HepG2 (cell line): ENCODE measurements around the gene SERP1. TPM values are rescaled to one million over a fixed set of nuclear protein-coding genes. Genes with fewer than 3 reads are reported as not detected.

ENCODE experiments used
- CBX2 ChIP-seq, 2 experiments: fragments of 200-600 bp in 1 of 2; sonication (generic); formaldehyde crosslinking in 1 of 2; IDR thresholded peaks; 2 replicates each; pipeline versions ENCODE4 v1.7.0 to v1.8.1; 2018 to 2022; ENCODE audit warnings: low read depth in 2 of 2, low read length in 1 of 2, mild to moderate bottlenecking in 1 of 2, missing genetic modification reagents in 1 of 2
- ELF1 ChIP-seq: sonication (generic); formaldehyde crosslinking; IDR thresholded peaks from 2 replicates; pipeline ENCODE4 v1.4.0; 2020; ENCODE audit warnings: missing genetic modification reagents
- HOXA9 ChIP-seq: sonication (generic); formaldehyde crosslinking; IDR thresholded peaks from 2 replicates; pipeline ENCODE4 v1.8.1; 2022; ENCODE audit warnings: missing genetic modification reagents, mild to moderate bottlenecking, moderate library complexity, borderline replicate concordance
- IKZF1 ChIP-seq: fragments of 450-650 bp; IDR thresholded peaks from 2 replicates; pipeline ENCODE4 v1.7.1; 2016
- IRX3 ChIP-seq: sonication (generic); formaldehyde crosslinking; IDR thresholded peaks from 2 replicates; pipeline ENCODE4 v1.8.1; 2023; ENCODE audit warnings: mild to moderate bottlenecking, low read depth, missing genetic modification reagents, borderline replicate concordance
- NCOA2 ChIP-seq: sonication (generic); formaldehyde crosslinking; IDR thresholded peaks from 2 replicates; pipeline ENCODE4 v1.8.0; 2022; ENCODE audit warnings: inconsistent platforms
- RNF2 ChIP-seq: fragments of 450-650 bp; conservative IDR thresholded peaks from 2 replicates; pipeline ENCODE4 v1.6.1; 2016; ENCODE audit warnings: low read depth
- RXRA ChIP-seq: sonication (generic); formaldehyde crosslinking; IDR thresholded peaks from 2 replicates; pipeline ENCODE4 v1.5.1; 2020; ENCODE audit warnings: missing genetic modification reagents
- TAF15 ChIP-seq: fragments of 200-400 bp; formaldehyde crosslinking; IDR thresholded peaks from one replicate; pipeline ENCODE4 v1.6.1; 2018; ENCODE audit warnings: mild to moderate bottlenecking, low read depth, low read length; ENCODE audit not compliant: poor library complexity, severe bottlenecking
- ZFP62 ChIP-seq: sonication (generic); formaldehyde crosslinking; IDR thresholded peaks from 2 replicates; pipeline ENCODE4 v1.4.0; 2020; ENCODE audit warnings: missing genetic modification reagents
- ZNF652 ChIP-seq: IDR thresholded peaks from 2 replicates; pipeline ENCODE4 v1.6.1; 2016; ENCODE audit warnings: low read depth, borderline replicate concordance
- polyA plus RNA-seq, 8 experiments: library from polyadenylated mRNA; depleted of rRNA in 3 of 8; stranded (reverse) in 7 of 8; unstranded in 1 of 8; fragments of >200 nt; fragmentation: Illumina TruSeq in 4 of 8; extraction: Trizol in 4 of 8; gene quantifications; 2 replicates each; pipeline versions ENCODE4 v1.2.1 to v1.2.3, GENCODE V29; 2011 to 2016; ENCODE audit warnings: low read depth in 4 of 8, missing spikeins in 1 of 8, mixed read lengths in 1 of 8; ENCODE audit not compliant: insufficient read depth in 1 of 8
- total RNA-seq, 5 experiments: library from RNA; depleted of rRNA; stranded (reverse); fragments of >200 nt; fragmentation: Illumina TruSeq; extraction: Trizol; gene quantifications; 2 replicates each; pipeline ENCODE4 v1.2.3, GENCODE V29; 2016; ENCODE audit warnings: low read depth in 1 of 5
- TF ChIP-seq, protein P1 (sequence below): IDR thresholded peaks from 2 replicates; pipeline ENCODE4 v1.6.1; 2012; ENCODE audit warnings: low read length, improper control_type of control experiment
- TF ChIP-seq, protein P2 (sequence below): sonication (generic); formaldehyde crosslinking; IDR thresholded peaks from 2 replicates; pipeline ENCODE4 v1.5.1; 2020; ENCODE audit warnings: mild to moderate bottlenecking, missing genetic modification reagents
- TF ChIP-seq, protein P3 (sequence below): IDR thresholded peaks from 2 replicates; pipeline ENCODE4 v1.6.1; 2016
- TF ChIP-seq, protein P4 (sequence below): IDR thresholded peaks from 2 replicates; pipeline ENCODE4 v1.6.1; 2018; ENCODE audit warnings: missing genetic modification reagents, mild to moderate bottlenecking, missing compliant biosample characterization
- TF ChIP-seq, protein P5 (sequence below): sonication (generic); formaldehyde crosslinking; IDR thresholded peaks from 2 replicates; pipeline ENCODE4 v1.4.0; 2020; ENCODE audit warnings: missing genetic modification reagents
- TF ChIP-seq, protein P6 (sequence below): sonication (generic); formaldehyde crosslinking; IDR thresholded peaks from 2 replicates; pipeline ENCODE4 v1.8.0; 2023; ENCODE audit warnings: mild to moderate bottlenecking, missing genetic modification reagents

SERP1 gene
- total and polyA plus RNA-seq, 2 of the 13 experiments (the other 11 are each of a cell fraction or from before 2014, with no cell fraction given): 61.2 to 95.0 TPM

DNA sequence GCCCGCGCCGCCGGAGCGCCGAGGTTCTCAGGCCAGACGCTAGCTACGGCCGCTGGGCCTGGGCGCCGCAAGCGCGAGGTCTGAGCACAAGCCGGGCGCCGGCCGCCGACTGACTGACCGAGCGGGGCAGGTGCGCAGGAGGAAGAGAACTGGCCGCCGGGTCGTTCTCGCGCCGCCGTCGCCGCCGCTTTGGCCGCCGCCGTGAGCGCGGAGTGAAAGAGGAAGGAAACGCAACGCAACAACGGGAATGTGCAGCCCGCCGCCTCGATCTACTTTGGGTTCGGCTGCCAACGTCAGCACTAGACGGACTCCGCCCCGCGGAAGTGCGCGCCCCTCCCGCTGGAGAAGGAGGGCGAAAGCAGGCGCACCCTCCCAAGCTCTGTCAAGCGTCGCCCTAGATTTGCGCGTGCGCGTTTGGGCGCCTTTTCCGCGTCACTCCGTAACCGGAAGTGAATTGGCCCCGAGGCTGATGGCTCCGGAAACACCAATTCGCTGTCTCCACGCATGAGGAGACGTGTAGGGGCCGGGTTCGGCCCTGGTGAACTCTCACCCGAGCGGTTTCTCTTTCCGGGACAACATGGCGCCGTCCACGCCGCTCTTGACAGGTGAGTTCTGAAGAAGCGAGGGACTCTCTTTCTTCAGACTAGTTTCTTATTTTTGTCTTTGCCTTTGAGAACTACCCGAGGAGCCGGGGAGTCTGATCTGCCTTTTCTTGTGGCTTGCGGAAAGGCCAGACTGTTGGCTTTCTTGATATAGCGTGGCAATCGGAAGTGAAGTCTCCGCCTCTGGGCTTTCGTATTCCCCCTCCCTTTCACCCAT is at the start of gene SERP1, which contains the start of gene EIF2A (continued):
- TF ChIP-seq, protein P1, sequence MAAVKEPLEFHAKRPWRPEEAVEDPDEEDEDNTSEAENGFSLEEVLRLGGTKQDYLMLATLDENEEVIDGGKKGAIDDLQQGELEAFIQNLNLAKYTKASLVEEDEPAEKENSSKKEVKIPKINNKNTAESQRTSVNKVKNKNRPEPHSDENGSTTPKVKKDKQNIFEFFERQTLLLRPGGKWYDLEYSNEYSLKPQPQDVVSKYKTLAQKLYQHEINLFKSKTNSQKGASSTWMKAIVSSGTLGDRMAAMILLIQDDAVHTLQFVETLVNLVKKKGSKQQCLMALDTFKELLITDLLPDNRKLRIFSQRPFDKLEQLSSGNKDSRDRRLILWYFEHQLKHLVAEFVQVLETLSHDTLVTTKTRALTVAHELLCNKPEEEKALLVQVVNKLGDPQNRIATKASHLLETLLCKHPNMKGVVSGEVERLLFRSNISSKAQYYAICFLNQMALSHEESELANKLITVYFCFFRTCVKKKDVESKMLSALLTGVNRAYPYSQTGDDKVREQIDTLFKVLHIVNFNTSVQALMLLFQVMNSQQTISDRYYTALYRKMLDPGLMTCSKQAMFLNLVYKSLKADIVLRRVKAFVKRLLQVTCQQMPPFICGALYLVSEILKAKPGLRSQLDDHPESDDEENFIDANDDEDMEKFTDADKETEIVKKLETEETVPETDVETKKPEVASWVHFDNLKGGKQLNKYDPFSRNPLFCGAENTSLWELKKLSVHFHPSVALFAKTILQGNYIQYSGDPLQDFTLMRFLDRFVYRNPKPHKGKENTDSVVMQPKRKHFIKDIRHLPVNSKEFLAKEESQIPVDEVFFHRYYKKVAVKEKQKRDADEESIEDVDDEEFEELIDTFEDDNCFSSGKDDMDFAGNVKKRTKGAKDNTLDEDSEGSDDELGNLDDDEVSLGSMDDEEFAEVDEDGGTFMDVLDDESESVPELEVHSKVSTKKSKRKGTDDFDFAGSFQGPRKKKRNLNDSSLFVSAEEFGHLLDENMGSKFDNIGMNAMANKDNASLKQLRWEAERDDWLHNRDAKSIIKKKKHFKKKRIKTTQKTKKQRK: no peak
- TF ChIP-seq, protein P2, sequence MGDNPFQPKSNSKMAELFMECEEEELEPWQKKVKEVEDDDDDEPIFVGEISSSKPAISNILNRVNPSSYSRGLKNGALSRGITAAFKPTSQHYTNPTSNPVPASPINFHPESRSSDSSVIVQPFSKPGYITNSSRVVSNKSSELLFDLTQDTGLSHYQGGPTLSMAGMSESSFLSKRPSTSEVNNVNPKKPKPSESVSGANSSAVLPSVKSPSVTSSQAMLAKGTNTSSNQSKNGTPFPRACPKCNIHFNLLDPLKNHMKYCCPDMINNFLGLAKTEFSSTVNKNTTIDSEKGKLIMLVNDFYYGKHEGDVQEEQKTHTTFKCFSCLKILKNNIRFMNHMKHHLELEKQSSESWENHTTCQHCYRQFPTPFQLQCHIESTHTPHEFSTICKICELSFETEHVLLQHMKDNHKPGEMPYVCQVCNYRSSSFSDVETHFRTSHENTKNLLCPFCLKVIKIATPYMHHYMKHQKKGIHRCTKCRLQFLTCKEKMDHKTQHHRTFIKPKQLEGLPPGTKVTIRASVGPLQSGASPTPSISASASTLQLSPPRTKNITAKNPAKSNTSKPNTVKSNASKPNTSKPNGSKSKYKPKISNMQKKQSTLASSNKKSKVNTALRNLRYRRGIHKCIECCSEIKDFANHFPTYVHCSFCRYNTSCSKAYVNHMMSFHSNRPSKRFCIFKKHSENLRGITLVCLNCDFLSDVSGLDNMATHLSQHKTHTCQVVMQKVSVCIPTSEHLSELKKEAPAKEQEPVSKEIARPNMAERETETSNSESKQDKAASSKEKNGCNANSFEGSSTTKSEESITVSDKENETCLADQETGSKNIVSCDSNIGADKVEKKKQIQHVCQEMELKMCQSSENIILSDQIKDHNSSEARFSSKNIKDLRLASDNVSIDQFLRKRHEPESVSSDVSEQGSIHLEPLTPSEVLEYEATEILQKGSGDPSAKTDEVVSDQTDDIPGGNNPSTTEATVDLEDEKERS (CRISPR knock-in tag): 0 out of 2 replicates have a peak, but pooled peaks have one; percentile 43
- TF ChIP-seq, protein P3, sequence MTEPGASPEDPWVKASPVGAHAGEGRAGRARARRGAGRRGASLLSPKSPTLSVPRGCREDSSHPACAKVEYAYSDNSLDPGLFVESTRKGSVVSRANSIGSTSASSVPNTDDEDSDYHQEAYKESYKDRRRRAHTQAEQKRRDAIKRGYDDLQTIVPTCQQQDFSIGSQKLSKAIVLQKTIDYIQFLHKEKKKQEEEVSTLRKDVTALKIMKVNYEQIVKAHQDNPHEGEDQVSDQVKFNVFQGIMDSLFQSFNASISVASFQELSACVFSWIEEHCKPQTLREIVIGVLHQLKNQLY (CRISPR knock-in tag): peak; percentile 54
- TF ChIP-seq ZNF652 (CRISPR knock-in tag): no peak
- TF ChIP-seq, protein P4, sequence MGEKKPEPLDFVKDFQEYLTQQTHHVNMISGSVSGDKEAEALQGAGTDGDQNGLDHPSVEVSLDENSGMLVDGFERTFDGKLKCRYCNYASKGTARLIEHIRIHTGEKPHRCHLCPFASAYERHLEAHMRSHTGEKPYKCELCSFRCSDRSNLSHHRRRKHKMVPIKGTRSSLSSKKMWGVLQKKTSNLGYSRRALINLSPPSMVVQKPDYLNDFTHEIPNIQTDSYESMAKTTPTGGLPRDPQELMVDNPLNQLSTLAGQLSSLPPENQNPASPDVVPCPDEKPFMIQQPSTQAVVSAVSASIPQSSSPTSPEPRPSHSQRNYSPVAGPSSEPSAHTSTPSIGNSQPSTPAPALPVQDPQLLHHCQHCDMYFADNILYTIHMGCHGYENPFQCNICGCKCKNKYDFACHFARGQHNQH (CRISPR knock-in tag): 0 out of 2 replicates have a peak, but pooled peaks have one; percentile 69
- TF ChIP-seq NCOA2 (CRISPR knock-in tag): 0 out of 2 replicates have a peak, but pooled peaks have one; percentile 6
- TF ChIP-seq, protein P5, sequence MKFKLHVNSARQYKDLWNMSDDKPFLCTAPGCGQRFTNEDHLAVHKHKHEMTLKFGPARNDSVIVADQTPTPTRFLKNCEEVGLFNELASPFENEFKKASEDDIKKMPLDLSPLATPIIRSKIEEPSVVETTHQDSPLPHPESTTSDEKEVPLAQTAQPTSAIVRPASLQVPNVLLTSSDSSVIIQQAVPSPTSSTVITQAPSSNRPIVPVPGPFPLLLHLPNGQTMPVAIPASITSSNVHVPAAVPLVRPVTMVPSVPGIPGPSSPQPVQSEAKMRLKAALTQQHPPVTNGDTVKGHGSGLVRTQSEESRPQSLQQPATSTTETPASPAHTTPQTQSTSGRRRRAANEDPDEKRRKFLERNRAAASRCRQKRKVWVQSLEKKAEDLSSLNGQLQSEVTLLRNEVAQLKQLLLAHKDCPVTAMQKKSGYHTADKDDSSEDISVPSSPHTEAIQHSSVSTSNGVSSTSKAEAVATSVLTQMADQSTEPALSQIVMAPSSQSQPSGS (CRISPR knock-in tag): peak; percentile 89
- 0 out of 2 replicates have a peak, but pooled peaks have one; percentile 81 for TF ChIP-seq HOXA9
- peak; percentile 98 for TF ChIP-seq ELF1 (CRISPR knock-in tag)
- TF ChIP-seq IRX3 (CRISPR knock-in tag): peak; percentile 53
- TF ChIP-seq CBX2 (IDR thresholded peaks at IDR 0.05; ENCODE audit: low read depth, low read length): no peak
- TF ChIP-seq CBX2 (CRISPR knock-in tag; IDR thresholded peaks at IDR 0.05; ENCODE audit: low read depth): no peak
- TF ChIP-seq ZFP62 (CRISPR knock-in tag): no peak
- TF ChIP-seq RXRA (CRISPR knock-in tag): peak; percentile 25
- peak; percentile 48; the same call in 1 of the 2 replicates for TF ChIP-seq RNF2
- TF ChIP-seq, protein P6, sequence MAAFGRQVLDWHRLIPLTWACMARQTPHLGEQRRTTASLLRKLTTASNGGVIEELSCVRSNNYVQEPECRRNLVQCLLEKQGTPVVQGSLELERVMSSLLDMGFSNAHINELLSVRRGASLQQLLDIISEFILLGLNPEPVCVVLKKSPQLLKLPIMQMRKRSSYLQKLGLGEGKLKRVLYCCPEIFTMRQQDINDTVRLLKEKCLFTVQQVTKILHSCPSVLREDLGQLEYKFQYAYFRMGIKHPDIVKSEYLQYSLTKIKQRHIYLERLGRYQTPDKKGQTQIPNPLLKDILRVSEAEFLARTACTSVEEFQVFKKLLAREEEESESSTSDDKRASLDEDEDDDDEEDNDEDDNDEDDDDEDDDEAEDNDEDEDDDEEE (CRISPR knock-in tag): peak; percentile 87
- TF ChIP-seq IKZF1: no peak
- TF ChIP-seq TAF15: peak; percentile 39
